ENCODE results near the gene TTLL3. TPM values are rescaled to one million over a fixed set of nuclear protein-coding genes. Genes with fewer than 3 reads are reported as not detected.

Gene TTLL3
- total and polyA plus RNA-seq, 12 donors = 6.7 to 35.0 (median 13.7) TPM

DNA sequence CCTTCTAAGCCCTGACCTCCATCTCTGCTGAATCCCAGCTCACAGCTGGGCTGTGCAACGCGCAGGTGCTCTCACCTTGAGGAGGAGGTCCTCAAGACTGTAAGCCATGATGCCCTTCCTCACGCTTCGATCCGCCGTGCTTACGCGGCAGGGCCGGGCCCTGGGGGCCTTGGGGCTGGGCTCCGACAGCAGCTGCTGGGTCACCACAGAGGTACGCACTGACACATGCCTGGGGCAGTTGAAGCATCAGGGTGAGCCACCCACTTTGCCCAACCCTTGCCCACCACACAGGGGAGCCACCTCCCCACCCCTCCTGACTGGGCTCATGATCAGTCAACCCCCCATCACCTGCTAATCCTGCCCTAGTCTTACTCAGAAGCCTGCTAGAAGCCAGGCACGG, 66.9 kb downstream of the TTLL3 start:
- TF ChIP-seq, protein P1, sequence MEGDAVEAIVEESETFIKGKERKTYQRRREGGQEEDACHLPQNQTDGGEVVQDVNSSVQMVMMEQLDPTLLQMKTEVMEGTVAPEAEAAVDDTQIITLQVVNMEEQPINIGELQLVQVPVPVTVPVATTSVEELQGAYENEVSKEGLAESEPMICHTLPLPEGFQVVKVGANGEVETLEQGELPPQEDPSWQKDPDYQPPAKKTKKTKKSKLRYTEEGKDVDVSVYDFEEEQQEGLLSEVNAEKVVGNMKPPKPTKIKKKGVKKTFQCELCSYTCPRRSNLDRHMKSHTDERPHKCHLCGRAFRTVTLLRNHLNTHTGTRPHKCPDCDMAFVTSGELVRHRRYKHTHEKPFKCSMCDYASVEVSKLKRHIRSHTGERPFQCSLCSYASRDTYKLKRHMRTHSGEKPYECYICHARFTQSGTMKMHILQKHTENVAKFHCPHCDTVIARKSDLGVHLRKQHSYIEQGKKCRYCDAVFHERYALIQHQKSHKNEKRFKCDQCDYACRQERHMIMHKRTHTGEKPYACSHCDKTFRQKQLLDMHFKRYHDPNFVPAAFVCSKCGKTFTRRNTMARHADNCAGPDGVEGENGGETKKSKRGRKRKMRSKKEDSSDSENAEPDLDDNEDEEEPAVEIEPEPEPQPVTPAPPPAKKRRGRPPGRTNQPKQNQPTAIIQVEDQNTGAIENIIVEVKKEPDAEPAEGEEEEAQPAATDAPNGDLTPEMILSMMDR (IDR thresholded peaks at IDR 0.05) = no peak
- 90 to 93% methylated on average over 12 of the region's 12 CpGs for WGBS, 2 donors
- H3K36me3 ChIP-seq = no peaks in the 10 kb centered on the region
- no peak overlapping the region for H3K27ac ChIP-seq
- no peaks in the 10 kb centered on the region for H3K27me3 ChIP-seq
- DNase-seq (no peak), ATAC-seq (peak in 2 of 8 donors; percentile 22 to 34)
- intact Hi-C loops (cut with DNase I) = no loop called here
- H3K9me3 ChIP-seq = no peaks in the 10 kb centered on the region
- no peaks in the 10 kb centered on the region for H3K4me1 ChIP-seq
- no peak overlapping the region for H3K4me3 ChIP-seq

DNA sequence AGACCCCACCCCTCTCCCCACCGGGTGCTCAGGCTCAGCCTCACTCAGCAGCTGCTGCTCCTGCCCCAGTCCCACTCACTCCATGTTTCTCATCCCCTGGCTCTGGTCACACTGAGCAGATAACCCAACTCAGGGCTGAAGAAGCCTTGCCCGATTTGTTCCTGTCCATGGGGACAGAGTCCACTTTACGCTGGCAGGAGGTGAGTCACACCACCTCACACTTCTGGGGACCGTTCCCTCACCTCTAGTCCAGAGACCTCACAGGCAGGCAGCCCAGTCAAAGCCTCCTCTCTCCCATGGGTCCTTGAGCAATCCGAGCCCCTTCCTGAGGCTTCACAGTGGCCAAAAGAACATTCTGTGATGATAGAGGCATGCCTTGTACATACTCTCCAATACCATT, 68.6 kb downstream of the TTLL3 start:
- H3K4me1 ChIP-seq = no peaks in the 10 kb centered on the region
- DNase-seq (no peak), ATAC-seq (peak in 1 of 8 donors; percentile 45)
- no peak overlapping the region for H3K4me3 ChIP-seq
- H3K27ac ChIP-seq = no peak overlapping the region
- TF ChIP-seq, protein P1 (IDR thresholded peaks at IDR 0.05) = no peak
- no peaks in the 10 kb centered on the region for H3K36me3 ChIP-seq
- intact Hi-C loops (cut with DNase I) = no loop called here
- H3K27me3 ChIP-seq = no peaks in the 10 kb centered on the region
- 67 to 70% methylated on average over 5 of the region's 5 CpGs for WGBS, 2 donors
- H3K9me3 ChIP-seq = no peaks in the 10 kb centered on the region

DNA sequence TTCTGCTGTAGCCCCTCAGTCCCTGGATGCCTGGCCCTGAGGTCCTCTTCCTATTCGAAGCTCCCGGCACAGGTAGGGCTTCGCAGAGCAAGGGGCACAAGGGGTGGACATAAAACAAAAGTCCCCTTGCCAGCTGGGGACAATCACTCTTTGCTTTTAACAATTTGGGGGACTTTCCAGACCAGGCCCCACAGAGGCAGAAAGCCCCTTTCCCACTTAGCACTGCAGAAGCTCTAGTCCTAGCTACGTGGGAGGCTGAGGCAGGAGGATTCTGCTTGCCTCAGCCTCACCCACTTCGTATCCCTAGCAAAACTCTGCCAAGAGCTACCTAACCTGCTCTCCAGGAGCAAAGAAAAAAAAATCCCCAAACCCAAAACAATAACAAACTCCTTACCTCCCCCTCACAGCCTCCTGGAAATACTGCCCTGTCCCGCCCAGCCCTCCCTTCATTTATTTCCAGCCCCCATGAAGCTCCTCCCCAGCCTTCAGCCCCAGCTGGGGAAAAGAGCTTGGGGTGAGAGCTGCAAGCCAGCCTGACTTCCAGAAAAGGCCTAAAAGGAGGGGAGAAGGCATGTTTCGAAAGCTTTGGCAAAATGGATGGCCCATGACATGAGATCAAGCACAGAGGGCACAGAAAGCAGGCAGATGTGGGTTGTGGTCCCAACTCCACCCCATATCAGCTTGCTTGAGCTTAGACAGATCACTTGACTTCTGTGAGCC, 69.9 kb downstream of the TTLL3 start, which contains the start of gene CIDEC:
Gene CIDEC (minus strand): TSS at position 424 of the 720 bp plus-strand sequence. CDS start 1,767 bp downstream, outside the sequence.
- H3K27ac ChIP-seq = no peak within 1 kb of the TSS
- no peaks in the 10 kb centered on the region for H3K27me3 ChIP-seq
- H3K9me3 ChIP-seq = no peaks in the 10 kb centered on the region
- H3K4me3 ChIP-seq = no peak within 1 kb of the TSS
- no peak for DNase-seq
- TF ChIP-seq, protein P1 (IDR thresholded peaks at IDR 0.05) = no peak
- H3K36me3 ChIP-seq = no peaks in the 10 kb centered on the region
- ATAC-seq = no peak
- no peaks in the 10 kb centered on the region for H3K4me1 ChIP-seq
- intact Hi-C loops (cut with DNase I) = no loop called here
- 81 to 89% methylated on average over 7 of the region's 7 CpGs for WGBS, 2 donors

DNA sequence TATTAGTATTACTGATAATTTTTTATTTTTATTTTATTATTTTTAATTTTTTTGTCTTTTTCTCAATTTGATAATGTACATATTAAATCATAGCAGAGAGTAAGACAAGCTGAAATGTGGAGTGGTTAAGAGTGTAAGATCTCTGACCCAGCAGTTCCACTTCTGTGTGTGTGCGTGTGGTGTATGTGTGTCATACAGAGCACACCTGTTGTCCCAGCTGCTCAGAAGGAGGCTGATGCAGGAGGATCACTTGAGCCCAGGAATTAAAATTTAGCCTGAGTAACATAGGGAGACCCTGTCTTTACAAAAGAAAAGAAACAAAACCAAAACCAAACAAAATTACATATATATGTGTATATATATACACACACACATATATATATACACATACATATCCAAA, 71.4 kb downstream of the TTLL3 start:
- Histone ChIP-seq H3K27ac (no peak overlapping the region), H3K36me3 (no peaks in the 10 kb centered on the region), H3K4me1 (no peaks in the 10 kb centered on the region), H3K9me3 (no peaks in the 10 kb centered on the region), H3K4me3 (no peak overlapping the region), H3K27me3 (no peaks in the 10 kb centered on the region)
- ATAC-seq = no peak
- no peak for DNase-seq
- TF ChIP-seq, protein P1 (IDR thresholded peaks at IDR 0.05) = no peak
- intact Hi-C loops (cut with DNase I) = no loop called here
- 98 to 100% methylated on average over 1 of the region's 1 CpG for WGBS, 2 donors

All from heart right ventricle (tissue), 16 donors.